ENCODE results near the gene RAB20.

The RAB20 gene

DNA sequence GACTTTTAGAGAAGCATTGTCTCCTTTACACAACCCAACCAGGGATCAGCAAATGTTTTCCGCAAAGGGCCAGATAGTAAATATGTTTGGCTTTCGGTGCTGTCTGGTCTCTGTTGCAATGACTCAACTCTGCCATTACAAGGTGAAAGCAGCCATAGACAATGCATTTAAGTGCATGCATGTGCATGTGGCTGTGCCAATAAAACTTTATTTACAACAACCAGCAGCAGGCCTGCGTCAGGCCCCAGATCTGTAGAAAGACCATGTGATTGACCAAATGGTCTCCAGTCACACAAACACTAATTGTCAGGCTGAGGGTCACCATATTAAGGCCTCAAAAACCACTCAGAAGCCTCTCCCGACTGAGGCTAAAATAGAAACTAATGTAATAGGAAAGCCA is 8.1 kb downstream of the RAB20 start:
- no peak overlapping the region for H3K4me3 ChIP-seq (ENCODE audit: low read depth, low read length)
- no peak overlapping the region for H2AFZ ChIP-seq (ENCODE audit: low read length, unreplicated experiment)
- no peaks in the 10 kb centered on the region for H3K4me1 ChIP-seq (ENCODE audit: control insufficient read depth, insufficient read depth, low read length, unreplicated experiment)
- H3K27me3 ChIP-seq (ENCODE audit: insufficient read depth, low read length), result no peaks in the 10 kb centered on the region
- no peak overlapping the region for H3K27ac ChIP-seq (ENCODE audit: low read depth, low read length)
- no peaks in the 10 kb centered on the region for H3K36me3 ChIP-seq (ENCODE audit: insufficient read depth, low read length)
- peaks cover 32% of the 10 kb centered on the region for H3K79me2 ChIP-seq (ENCODE audit: control insufficient read depth, insufficient read depth, low read length, unreplicated experiment)

DNA sequence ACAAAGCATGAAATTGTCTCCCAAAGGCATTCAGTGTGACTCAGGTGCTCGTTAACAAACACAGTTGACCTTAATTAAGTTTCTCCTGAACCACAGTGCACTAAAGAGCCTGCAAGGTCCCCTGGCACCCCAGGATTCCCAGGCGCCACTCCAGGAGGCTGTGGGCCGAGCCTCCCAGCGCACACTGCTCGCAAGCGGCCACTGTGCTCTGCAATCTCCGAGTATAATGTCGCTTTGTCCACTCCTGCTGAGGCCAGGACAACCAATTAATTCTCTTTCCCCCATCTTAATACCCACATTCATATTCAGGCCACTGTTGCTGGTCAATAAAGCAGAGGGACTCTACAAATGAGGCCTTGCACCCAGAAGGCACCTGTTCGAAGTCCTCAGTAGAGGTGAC is 8.8 kb downstream of the RAB20 start:
- Histone ChIP-seq H3K79me2 (ENCODE audit: control insufficient read depth, insufficient read depth, low read length, unreplicated experiment) (peaks cover 32% of the 10 kb centered on the region), H3K27me3 (ENCODE audit: insufficient read depth, low read length) (no peaks in the 10 kb centered on the region), H2AFZ (ENCODE audit: low read length, unreplicated experiment) (no peak overlapping the region), H3K4me1 (ENCODE audit: control insufficient read depth, insufficient read depth, low read length, unreplicated experiment) (no peaks in the 10 kb centered on the region), H3K27ac (ENCODE audit: low read depth, low read length) (no peak overlapping the region), H3K4me3 (ENCODE audit: low read depth, low read length) (no peak overlapping the region), H3K36me3 (ENCODE audit: insufficient read depth, low read length) (no peaks in the 10 kb centered on the region)

DNA sequence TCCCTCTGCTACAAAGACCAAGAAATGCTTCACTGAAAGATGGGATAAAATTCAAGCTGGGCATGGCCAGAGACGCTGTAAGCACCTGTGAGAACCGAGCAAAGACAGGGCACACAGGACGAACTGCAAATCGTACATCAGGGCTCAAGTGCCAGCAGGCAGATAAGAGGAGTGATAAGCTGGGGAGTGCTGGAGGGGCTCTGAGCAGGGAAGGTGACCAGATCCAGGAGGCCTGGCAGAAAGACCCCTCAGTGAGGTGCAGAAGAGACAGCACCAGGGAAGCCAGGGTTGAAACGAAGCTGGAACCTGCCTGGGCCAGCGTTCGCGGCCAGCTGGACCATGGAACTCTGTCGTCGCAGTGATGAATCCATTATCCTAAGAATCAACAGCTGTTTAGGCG is 10.2 kb downstream of the RAB20 start:
- no peak overlapping the region for H3K4me3 ChIP-seq (ENCODE audit: low read depth, low read length)
- H3K4me1 ChIP-seq (ENCODE audit: control insufficient read depth, insufficient read depth, low read length, unreplicated experiment), result peaks cover 12% of the 10 kb centered on the region
- peaks cover 32% of the 10 kb centered on the region for H3K79me2 ChIP-seq (ENCODE audit: control insufficient read depth, insufficient read depth, low read length, unreplicated experiment)
- H3K36me3 ChIP-seq (ENCODE audit: insufficient read depth, low read length), result no peaks in the 10 kb centered on the region
- no peak overlapping the region for H3K27ac ChIP-seq (ENCODE audit: low read depth, low read length)
- H2AFZ ChIP-seq (ENCODE audit: low read length, unreplicated experiment), result no peak overlapping the region
- no peaks in the 10 kb centered on the region for H3K27me3 ChIP-seq (ENCODE audit: insufficient read depth, low read length)

DNA sequence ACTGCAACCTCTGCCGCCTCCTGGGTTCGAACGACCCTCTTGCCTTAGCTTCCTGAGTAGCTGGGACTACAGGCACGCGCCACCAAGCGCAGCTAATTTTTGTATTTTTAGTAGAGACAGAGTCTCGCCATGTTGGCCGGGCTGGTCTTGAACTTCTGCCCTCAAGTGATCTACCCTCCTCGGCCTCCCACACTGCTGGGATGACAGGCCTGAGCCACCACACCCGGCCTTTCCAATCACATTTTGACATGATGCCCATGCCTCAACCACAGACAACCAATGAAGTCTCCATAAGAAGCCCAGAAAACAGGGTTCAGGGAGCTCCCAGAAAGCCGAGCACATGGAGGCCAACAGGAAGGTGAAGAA is 11.7 kb downstream of the RAB20 start:
- Histone ChIP-seq H3K27me3 (ENCODE audit: insufficient read depth, low read length) (no peaks in the 10 kb centered on the region), H3K36me3 (ENCODE audit: insufficient read depth, low read length) (no peaks in the 10 kb centered on the region), H2AFZ (ENCODE audit: low read length, unreplicated experiment) (no peak overlapping the region), H3K79me2 (ENCODE audit: control insufficient read depth, insufficient read depth, low read length, unreplicated experiment) (peaks cover 22% of the 10 kb centered on the region), H3K4me3 (ENCODE audit: low read depth, low read length) (no peak overlapping the region), H3K4me1 (ENCODE audit: control insufficient read depth, insufficient read depth, low read length, unreplicated experiment) (peaks cover 18% of the 10 kb centered on the region), H3K27ac (ENCODE audit: low read depth, low read length) (no peak overlapping the region)

DNA sequence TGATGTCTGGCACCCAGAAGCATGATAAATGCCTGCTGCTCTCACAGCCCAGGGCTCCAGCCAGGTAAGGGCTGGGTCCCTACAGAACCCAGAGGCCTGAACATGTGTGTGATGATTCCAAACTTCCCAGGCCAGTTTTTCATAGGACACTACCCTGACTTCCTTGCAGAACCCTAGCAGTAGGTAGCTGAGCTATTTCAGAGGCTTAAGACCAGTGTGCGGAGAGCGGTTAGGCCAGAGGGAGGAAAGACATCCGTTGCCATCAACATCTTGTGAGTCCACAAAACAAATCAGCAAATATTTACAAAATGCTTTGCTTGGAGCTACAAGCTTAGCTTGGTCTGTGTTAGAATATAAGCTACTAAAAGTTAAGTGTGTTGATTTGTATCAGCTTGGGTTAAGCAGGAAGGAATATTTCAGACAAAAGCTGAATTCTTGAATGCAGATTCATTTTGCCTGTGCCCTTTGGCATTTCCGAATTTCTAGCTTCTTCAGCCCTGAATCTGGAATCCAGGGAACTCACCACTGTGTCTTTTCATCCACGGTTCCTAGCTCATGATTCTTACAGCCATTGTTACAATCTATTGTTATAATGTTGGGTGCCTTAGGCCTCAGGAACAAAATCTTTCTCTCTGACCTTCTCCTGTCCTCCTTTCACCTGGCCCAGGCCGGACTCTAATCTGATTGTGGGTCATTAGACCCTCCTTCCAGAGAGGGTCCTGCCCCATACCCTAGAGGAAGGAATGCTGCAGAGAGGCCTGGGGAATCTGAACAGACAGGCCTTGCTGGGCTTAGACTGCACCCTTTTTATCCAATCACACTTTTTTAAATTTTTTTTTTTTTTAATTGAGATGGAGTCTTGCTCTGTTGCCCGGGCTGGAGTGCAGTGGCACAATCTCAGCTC is 12.4 kb downstream of the RAB20 start:
- Histone ChIP-seq H2AFZ (ENCODE audit: low read length, unreplicated experiment) (no peak overlapping the region), H3K27ac (ENCODE audit: low read depth, low read length) (no peak overlapping the region), H3K4me1 (ENCODE audit: control insufficient read depth, insufficient read depth, low read length, unreplicated experiment) (peaks cover 18% of the 10 kb centered on the region), H3K36me3 (ENCODE audit: insufficient read depth, low read length) (no peaks in the 10 kb centered on the region), H3K4me3 (ENCODE audit: low read depth, low read length) (no peak overlapping the region), H3K27me3 (ENCODE audit: insufficient read depth, low read length) (no peaks in the 10 kb centered on the region), H3K79me2 (ENCODE audit: control insufficient read depth, insufficient read depth, low read length, unreplicated experiment) (peaks cover 17% of the 10 kb centered on the region)

DNA sequence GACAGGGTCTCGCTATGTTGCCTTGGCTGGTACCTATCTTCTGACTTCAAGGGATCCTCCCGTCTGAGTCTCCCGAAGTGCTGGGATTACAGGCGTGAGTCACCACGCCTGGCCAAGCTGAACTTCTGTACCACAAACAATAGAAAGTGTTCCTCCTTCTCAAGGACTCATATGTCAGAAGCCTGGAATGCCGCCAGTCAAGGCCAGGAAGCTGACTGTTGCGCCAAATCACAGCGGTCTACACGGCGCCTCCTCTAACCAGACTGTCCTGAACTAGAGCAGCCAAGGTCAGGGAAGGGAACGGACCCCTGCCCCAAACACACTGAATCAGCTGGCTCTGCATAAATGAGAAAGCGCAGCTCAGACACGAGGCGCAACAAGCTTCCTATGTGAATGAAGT is 14.6 kb downstream of the RAB20 start:
- Histone ChIP-seq H3K79me2 (ENCODE audit: control insufficient read depth, insufficient read depth, low read length, unreplicated experiment) (peaks cover 9% of the 10 kb centered on the region), H3K4me3 (ENCODE audit: low read depth, low read length) (no peak overlapping the region), H3K36me3 (ENCODE audit: insufficient read depth, low read length) (no peaks in the 10 kb centered on the region)

DNA sequence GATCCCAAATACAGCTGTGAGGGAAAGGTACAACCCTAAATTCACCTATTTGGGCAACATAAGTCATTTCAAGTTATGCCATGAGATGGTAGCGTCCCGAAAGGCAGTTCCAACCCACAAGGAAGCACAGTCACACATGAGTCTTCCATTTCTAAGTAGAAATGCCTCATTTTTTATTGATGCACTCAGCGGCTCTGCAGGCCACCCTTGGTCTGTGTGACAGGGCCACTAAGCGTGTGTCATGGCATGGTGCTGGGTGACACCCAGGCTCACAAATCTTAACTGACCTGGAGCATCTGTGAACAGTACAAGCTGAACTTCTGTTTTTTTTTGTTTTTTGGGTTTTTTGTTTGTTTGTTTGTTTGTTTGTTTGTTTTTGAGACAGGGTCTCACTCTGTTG is 15.1 kb downstream of the RAB20 start:
- no peaks in the 10 kb centered on the region for H3K36me3 ChIP-seq (ENCODE audit: insufficient read depth, low read length)
- no peak overlapping the region for H3K4me3 ChIP-seq (ENCODE audit: low read depth, low read length)
- no peak overlapping the region for H3K27ac ChIP-seq (ENCODE audit: low read depth, low read length)

More for the DNA sequence above, 14.6 kb downstream of the RAB20 start:
- Histone ChIP-seq H3K27me3 (ENCODE audit: insufficient read depth, low read length) (no peaks in the 10 kb centered on the region), H2AFZ (ENCODE audit: low read length, unreplicated experiment) (no peak overlapping the region), H3K4me1 (ENCODE audit: control insufficient read depth, insufficient read depth, low read length, unreplicated experiment) (peaks cover 18% of the 10 kb centered on the region), H3K27ac (ENCODE audit: low read depth, low read length) (peak overlapping the region; percentile 19; the same call in 1 of the 2 replicates)

DNA sequence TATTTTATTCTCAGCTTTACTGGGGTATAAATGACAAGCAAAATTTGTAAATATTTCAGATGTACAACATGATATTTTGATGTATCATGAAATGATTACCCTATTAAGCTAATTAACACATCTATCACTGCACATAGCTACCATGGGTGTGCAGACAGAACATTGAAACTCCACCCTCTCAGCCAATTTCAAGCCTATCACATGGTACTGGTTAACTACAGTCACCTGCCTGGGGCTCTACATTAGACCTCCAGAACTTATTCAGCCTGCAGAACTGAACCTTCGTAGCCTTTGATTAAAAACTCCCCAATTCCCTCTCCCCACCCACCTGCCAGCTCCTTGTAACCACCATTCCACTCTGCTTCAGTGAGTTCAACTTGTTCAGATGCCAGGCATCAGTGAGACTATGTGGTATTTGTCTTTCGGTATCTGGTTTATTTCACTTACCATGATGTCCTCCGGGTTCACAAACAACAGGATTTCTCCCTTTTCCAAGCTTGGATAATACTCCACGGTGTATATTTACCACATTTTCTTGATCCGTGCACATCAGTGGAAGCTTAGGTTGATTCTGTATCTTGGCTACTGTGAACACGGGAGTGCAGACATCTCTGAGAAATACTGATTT is 19.2 kb downstream of the RAB20 start:
- Histone ChIP-seq H3K27me3 (ENCODE audit: insufficient read depth, low read length) (no peaks in the 10 kb centered on the region), H3K79me2 (ENCODE audit: control insufficient read depth, insufficient read depth, low read length, unreplicated experiment) (peaks cover 5% of the 10 kb centered on the region), H3K4me1 (ENCODE audit: control insufficient read depth, insufficient read depth, low read length, unreplicated experiment) (peaks cover 19% of the 10 kb centered on the region), H3K36me3 (ENCODE audit: insufficient read depth, low read length) (no peaks in the 10 kb centered on the region), H3K27ac (ENCODE audit: low read depth, low read length) (no peak overlapping the region), H3K4me3 (ENCODE audit: low read depth, low read length) (no peak overlapping the region), H2AFZ (ENCODE audit: low read length, unreplicated experiment) (no peak overlapping the region)

More for the DNA sequence above, 15.1 kb downstream of the RAB20 start:
- Histone ChIP-seq H3K79me2 (ENCODE audit: control insufficient read depth, insufficient read depth, low read length, unreplicated experiment) (peaks cover 9% of the 10 kb centered on the region), H3K4me1 (ENCODE audit: control insufficient read depth, insufficient read depth, low read length, unreplicated experiment) (peaks cover 18% of the 10 kb centered on the region), H3K27me3 (ENCODE audit: insufficient read depth, low read length) (no peaks in the 10 kb centered on the region), H2AFZ (ENCODE audit: low read length, unreplicated experiment) (no peak overlapping the region)

DNA sequence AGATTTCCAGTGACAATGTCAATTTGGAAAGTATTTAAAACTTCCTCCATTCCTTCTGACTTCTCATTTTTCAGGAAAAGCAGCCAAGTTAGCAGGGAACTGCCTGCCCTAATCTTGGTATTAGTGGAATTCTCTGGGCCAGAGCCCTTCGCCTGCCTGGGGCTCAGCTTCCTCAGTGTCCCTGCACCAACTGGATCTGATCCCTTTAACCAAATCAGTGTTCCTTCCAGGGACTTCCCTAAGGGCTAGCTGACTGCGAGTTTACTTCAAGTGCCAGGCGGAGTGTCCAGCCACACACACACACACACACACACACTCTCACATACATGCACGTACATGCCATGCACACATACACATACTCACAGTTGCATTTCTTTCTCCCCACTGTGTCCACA is 20.0 kb downstream of the RAB20 start:
- Histone ChIP-seq H3K4me3 (ENCODE audit: low read depth, low read length) (no peak overlapping the region), H3K36me3 (ENCODE audit: insufficient read depth, low read length) (no peaks in the 10 kb centered on the region), H3K4me1 (ENCODE audit: control insufficient read depth, insufficient read depth, low read length, unreplicated experiment) (peaks cover 13% of the 10 kb centered on the region), H3K27me3 (ENCODE audit: insufficient read depth, low read length) (no peaks in the 10 kb centered on the region), H2AFZ (ENCODE audit: low read length, unreplicated experiment) (no peak overlapping the region), H3K79me2 (ENCODE audit: control insufficient read depth, insufficient read depth, low read length, unreplicated experiment) (peaks cover 5% of the 10 kb centered on the region), H3K27ac (ENCODE audit: low read depth, low read length) (no peak overlapping the region)

DNA sequence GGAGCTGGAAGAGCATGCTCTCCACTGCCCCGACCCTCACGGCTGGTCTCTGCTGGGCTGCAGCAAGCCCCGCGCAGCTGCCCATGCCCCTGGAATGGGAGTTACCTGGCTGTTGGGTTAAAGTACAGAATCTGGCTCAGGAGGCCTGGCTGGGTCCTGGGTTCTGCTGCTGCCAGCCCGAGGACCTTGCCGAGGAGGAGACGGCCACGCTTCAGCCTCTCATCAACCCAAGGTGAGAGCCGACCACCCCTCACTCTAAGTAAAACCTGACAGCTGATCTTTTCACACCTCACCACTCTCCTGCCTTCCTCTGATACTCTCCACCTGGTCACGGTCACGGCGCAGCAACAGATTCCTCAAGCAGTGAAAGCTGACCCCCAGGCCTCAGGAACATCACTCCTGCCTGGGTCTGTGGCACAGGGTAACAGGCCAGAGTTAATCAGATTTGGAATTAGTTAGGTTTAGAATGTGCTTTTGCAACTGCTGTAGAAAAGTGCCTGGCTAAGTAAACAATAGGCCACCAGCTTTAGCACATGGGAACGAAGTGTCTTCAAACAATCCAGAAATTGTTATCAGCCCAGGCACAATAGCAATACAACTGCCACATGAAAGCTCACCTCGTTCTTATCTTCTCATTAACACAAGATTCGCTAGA is 20.5 kb downstream of the RAB20 start:
- no peaks in the 10 kb centered on the region for H3K36me3 ChIP-seq (ENCODE audit: insufficient read depth, low read length)
- peaks cover 8% of the 10 kb centered on the region for H3K4me1 ChIP-seq (ENCODE audit: control insufficient read depth, insufficient read depth, low read length, unreplicated experiment)
- no peaks in the 10 kb centered on the region for H3K27me3 ChIP-seq (ENCODE audit: insufficient read depth, low read length)
- no peak overlapping the region for H2AFZ ChIP-seq (ENCODE audit: low read length, unreplicated experiment)
- H3K27ac ChIP-seq (ENCODE audit: low read depth, low read length), result no peak overlapping the region
- no peak overlapping the region for H3K4me3 ChIP-seq (ENCODE audit: low read depth, low read length)
- peaks cover 5% of the 10 kb centered on the region for H3K79me2 ChIP-seq (ENCODE audit: control insufficient read depth, insufficient read depth, low read length, unreplicated experiment)
